ENCODE measurements around the gene CRTC1. TPM values are rescaled to one million over a fixed set of nuclear protein-coding genes. Genes with fewer than 3 reads are reported as not detected.

Gene CRTC1
- total RNA-seq, 1 donor: 2.4 TPM

DNA sequence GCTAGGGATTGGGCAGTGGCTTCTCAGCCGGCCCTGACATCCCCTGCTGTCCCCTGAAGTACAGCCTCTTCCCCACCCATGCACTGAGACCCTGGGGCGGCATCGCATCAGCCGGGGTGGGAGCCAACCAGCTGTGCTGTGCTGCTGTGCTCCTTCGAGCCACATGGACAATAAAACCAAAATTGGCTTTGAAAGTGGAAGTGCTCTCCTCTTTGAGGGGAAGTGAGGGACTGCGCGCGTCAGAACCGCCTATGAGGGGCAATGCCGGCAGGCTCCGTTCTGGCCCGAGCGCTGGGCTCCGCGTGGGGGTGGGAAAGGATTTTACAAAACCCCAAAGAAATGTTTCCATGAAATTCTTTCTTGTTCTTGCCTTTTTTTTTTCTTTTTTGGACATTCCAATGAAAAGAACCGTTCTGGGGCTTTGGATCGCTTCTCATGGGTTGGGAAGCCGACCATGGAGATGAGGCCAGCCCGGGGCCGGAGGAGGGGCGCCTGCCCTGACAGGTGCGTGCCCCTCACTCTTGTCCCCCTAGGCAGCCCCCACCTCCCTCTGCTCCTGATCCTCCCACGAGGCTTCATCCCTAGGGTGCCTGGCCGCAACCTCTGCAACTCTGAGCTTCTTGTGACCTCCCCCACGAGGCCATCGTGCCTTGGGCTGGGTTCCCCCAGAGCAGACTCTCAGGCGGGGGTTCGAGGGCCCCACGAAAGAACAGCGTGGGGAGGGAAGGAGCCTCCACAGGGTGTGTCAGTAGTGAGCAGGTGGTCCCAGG, 24.0 kb upstream of the CRTC1 start:
- TF ChIP-seq, protein P1, sequence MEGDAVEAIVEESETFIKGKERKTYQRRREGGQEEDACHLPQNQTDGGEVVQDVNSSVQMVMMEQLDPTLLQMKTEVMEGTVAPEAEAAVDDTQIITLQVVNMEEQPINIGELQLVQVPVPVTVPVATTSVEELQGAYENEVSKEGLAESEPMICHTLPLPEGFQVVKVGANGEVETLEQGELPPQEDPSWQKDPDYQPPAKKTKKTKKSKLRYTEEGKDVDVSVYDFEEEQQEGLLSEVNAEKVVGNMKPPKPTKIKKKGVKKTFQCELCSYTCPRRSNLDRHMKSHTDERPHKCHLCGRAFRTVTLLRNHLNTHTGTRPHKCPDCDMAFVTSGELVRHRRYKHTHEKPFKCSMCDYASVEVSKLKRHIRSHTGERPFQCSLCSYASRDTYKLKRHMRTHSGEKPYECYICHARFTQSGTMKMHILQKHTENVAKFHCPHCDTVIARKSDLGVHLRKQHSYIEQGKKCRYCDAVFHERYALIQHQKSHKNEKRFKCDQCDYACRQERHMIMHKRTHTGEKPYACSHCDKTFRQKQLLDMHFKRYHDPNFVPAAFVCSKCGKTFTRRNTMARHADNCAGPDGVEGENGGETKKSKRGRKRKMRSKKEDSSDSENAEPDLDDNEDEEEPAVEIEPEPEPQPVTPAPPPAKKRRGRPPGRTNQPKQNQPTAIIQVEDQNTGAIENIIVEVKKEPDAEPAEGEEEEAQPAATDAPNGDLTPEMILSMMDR (IDR thresholded peaks at IDR 0.05; ENCODE audit: insufficient read depth, low read length): no peak
- peak; percentile 58 for DNase-seq (ENCODE audit: low read depth)
- H3K4me3 ChIP-seq (ENCODE audit: low read depth, low read length): no peak overlapping the region

DNA sequence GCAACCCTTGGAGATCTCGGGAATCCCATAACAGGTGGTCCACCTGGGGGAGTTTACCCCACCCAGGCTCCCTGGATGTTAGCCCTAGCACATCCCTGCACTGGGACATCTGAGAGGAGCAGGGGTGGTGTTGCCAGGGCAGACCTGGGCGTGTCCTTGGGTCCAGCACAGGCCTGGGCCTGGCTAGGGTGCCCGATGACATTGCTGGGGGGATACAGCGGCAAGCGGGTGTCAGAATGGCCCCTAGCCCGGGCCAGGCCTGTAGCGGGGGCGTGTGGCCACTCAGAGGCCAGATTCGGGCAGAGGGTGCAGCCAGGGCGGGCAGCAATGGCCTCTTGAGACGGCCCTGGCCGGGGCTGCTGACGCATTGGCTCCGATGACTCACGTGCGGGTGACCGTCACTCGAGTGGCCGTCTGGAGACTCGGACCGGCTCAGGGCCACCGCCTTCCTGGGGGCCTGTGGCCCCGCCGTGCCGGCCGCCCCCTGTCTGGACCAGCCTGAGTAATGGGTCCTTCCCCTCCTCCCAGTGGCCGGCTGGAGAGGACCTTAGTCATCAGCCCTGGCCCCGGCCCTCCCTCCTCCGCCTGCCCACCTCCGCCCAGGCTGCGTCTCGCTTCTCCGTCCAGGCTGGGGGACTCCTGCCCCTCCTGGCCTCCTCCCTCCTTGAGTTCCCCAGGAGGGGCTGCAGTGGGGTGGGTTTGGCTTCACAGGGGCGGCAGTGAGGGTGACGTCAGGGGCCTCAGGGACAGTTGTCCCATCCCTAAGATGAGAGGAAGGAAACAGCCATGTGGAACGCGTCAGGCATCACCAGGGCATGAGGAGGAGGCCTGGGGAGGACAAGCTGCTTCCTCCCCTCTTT, 23.2 kb upstream of the CRTC1 start:
- no peak overlapping the region for H3K4me3 ChIP-seq (ENCODE audit: low read depth, low read length)
- TF ChIP-seq, protein P1 (IDR thresholded peaks at IDR 0.05; ENCODE audit: insufficient read depth, low read length): no peak
- DNase-seq (ENCODE audit: low read depth): peak; percentile 45

DNA sequence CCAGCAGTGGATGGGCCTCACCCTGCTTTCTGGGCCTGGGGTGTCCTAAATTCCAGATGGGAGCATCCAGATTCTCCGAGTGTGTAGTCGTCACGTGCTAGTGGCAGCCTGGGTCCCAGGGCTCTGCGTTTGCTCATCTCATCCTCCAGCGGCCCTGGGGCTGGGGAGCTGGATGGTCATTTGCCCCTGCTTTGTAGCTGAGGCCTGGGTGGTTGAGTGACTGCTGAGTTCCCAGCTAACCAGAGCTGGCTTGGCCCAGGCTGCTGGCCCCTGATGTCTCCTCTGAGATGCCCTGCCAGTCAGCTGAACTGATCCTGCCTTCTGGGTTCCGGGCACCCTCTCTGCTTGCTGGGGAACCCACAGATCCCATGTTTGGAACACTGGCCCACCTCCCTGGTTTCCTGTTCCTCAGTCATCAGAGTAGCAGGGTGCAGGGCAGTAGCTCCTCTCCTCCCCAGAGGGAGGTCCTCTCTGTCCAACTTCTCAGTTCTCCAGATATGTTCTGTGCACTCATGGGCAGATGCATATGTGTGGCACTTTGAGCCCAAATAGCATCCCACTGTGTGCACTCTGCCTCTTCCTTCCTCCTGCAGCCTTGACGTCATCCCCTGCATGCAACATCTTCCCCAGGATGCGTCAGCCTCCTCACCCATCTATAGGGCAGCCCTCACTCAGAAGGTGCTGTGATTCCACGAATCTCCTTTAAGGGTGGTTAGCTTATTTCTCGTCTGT, 22.4 kb upstream of the CRTC1 start:
- TF ChIP-seq, protein P1 (IDR thresholded peaks at IDR 0.05; ENCODE audit: insufficient read depth, low read length): no peak
- H3K4me3 ChIP-seq (ENCODE audit: low read depth, low read length): no peak overlapping the region
- no peak for DNase-seq (ENCODE audit: low read depth)

DNA sequence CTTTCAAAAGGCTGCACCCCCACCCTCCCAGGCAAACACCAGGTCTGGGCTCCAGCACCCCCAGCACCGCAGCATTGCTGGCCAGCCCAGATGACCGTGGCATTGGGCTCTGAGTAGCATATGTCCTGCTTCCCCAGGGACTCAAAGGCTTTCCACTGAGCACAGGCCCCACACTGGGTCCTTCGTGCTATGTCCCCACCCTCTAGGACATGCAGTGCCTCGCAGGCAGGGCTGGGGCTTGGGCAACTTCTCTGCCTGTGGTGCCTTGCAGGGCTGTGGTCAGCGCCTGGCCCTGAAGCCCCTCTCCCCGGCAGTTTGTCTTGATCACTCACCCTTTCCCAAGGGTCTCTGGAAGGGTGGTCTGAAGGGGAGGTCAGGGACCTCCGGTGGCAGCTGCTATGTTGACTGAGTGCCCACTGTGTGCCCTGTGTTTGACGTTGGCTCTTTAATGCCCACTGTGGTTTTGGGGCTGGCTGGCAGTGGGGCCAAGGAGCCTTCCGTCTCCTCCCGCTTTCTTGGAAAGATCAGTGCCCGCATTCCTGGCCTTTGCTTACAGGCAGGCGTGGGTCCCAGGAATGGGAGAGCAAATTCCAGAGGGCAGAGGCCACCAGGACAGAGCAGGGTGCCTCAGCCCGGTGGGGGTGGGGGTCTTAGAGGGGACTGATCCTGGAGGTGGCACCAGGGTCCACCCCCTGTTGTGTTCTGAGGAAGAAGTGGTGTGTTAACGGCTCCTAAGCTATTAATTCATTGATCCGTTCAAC, 20.3 kb upstream of the CRTC1 start:
- TF ChIP-seq, protein P1 (IDR thresholded peaks at IDR 0.05; ENCODE audit: insufficient read depth, low read length): no peak
- DNase-seq (ENCODE audit: low read depth): no peak

DNA sequence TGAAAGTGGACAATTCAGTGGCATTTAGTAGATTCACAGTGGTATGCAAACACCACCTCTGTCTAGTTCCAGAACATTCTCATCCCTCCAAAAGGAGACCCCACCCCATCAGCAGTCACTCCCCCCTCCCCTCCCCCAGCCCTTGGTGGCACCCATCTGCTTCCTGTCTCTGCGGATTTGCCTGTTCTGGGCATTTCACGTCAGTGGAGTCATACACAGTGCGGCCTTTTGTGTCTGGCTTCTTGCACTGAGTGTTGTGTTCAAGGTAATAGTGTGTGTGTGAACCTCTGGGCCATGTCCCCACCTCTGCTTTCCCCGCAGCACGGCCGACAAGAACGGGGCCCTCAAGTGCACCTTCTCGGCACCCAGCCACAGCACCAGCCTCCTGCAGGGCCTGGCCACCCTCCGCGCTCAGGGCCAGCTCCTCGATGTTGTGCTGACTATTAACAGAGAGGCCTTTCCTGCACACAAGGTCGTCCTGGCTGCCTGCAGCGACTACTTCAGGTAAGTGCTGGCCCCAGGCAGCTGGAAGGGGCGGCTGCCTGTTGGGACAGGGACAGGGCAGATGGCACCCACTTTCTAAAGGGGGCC, 19.4 kb upstream of the CRTC1 start:
- no peak for DNase-seq (ENCODE audit: low read depth)
- H3K4me3 ChIP-seq (ENCODE audit: low read depth, low read length): no peak overlapping the region
- TF ChIP-seq, protein P1 (IDR thresholded peaks at IDR 0.05; ENCODE audit: insufficient read depth, low read length): no peak

More for the DNA sequence above, 20.3 kb upstream of the CRTC1 start:
- H3K4me3 ChIP-seq (ENCODE audit: low read depth, low read length): no peak overlapping the region

Measured in fibroblast of the aortic adventitia (primary cell).